ENCODE data around the gene C11orf21. TPM values are rescaled to one million over a fixed set of nuclear protein-coding genes. Genes with fewer than 3 reads are reported as not detected.

The C11orf21 gene
- total and polyA plus RNA-seq, 9 of the 15 experiments (the other 6 are each of a cell fraction or from before 2014, with no cell fraction given): 0.10 to 2.6 (median 2.0) TPM

DNA sequence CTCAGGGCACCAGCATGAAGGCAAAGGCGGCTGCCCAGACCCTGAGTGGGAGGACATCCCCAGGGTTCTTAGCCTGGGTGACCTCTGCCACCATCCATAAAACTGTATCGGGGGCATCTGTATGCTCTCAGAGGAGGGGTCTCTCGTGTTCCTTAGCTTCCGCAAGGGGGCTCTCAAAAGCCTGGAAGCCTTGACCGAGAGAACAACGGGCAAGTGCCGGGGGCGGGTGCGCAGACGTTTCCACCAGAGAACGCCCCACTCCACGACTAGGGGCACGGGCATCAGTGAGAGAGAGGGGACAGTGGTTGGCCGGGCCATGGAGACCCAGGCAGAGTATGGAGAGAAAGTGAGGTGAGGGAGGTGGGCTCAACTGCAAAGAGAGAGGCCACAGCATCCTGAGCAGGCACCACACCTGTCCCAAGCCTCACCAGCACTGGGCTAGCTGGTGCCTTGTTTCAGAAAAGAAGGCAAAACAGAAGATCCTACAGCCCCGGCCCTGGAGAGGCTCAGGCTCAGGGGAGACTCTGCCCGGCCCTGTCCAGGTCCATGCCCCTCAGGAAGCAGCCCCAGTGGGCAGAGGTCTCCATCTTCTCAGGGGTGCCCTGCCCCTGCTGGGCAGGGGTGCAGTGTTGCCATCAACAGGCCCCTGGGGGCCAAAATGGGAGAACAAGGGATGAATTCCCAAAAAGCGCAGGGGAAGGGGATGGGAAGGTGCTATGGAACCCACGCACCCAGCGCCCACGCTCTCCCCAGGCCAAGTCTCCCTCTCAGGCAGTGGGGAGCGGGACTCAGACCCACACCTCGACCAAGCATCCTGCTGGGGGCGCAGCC lies 6.0 kb upstream of the C11orf21 start:
- Histone ChIP-seq H3K9me3 (replicated peaks; ENCODE audit: control insufficient read depth, insufficient read depth, low read depth, low read length) (no peaks in the 10 kb centered on the region), H3K27me3 (ENCODE audit: control insufficient read depth in 2 of 2, insufficient read depth in 2 of 2, low read length in 2 of 2) (no peaks in the 10 kb centered on the region; a peak in 1 of 5 replicates), H4K20me1 (replicated peaks; ENCODE audit: control insufficient read depth, insufficient read depth, low read length) (peaks cover 10% of the 10 kb centered on the region; the same call in 1 of the 2 replicates), H3K9me1 (ENCODE audit: control insufficient read depth, insufficient read depth, low read length) (no peaks in the 10 kb centered on the region), H3K4me2 (ENCODE audit: insufficient read depth, low read length) (no peak overlapping the region), H3K4me3 (no peak overlapping the region), H2AFZ (ENCODE audit: low read depth, low read length) (no peak overlapping the region), H3K27ac (ENCODE audit: extremely low read depth, low read depth, low read length) (no peak overlapping the region), H3K36me3 (ENCODE audit: control insufficient read depth, insufficient read depth, low read length) (no peaks in the 10 kb centered on the region), H3K9ac (ENCODE audit: insufficient read depth in 1 of 2, low read depth in 2 of 2, low read length in 2 of 2) (peak overlapping the region in 1 of 2 experiments; percentile 78; a peak in 2 of 4 replicates), H3K79me2 (ENCODE audit: control insufficient read depth, insufficient read depth, low read length) (peaks cover 17% of the 10 kb centered on the region; the same call in 2 of the 3 replicates), H3K4me1 (replicated peaks in 1 of 2; ENCODE audit: control insufficient read depth in 2 of 2, insufficient read depth in 2 of 2, low read length in 2 of 2) (peaks cover 36 to 92% of the 10 kb centered on the region in 2 experiments)
- ChIA-PET POLR2A (no interaction called here), CTCF (ENCODE audit: low intra/inter-chr PET ratio) (interaction anchor here (5.1 kb wide), 1 partner anchor 112 kb away, joined by 85 read pairs; no protein-coding TSS in a partner anchor)
- intact Hi-C loops (cut with micrococcal nuclease) (loop anchor here (5.0 to 10.0 kb wide), 3 partner anchors 95 to 587 kb away; partner anchors contain the start of gene TSSC4), in situ Hi-C loops (cut with MboI) (no loop called here)
- 71% methylated on average over 19 of the region's 23 CpGs for WGBS (ENCODE audit: insufficient coverage, low coverage, missing lambda C conversion rate)
- TF ChIP-seq KLF10 (CRISPR knock-in tag; IDR thresholded peaks at IDR 0.05): no peak
- no peak for TF ChIP-seq ZNF695 (CRISPR knock-in tag; IDR thresholded peaks at IDR 0.05)
- TF ChIP-seq CBX8 (IDR thresholded peaks at IDR 0.05; ENCODE audit: borderline replicate concordance, extremely low read depth, low read depth, low read length, poor library complexity, severe bottlenecking): no peak
- no peak for TF ChIP-seq HMG20B (CRISPR knock-in tag; IDR thresholded peaks at IDR 0.05)
- no peak for TF ChIP-seq ZNF507 (tag; conservative IDR thresholded peaks at IDR 0.05)
- no peak for TF ChIP-seq SIN3B (IDR thresholded peaks at IDR 0.05; ENCODE audit: low read depth)
- no peak for TF ChIP-seq ZNF785 (CRISPR knock-in tag; IDR thresholded peaks at IDR 0.05)
- no peak for FAIRE-seq
- no TSS peak for BruUV-seq (replicated peaks)
- no peak for DNase-seq (ENCODE audit: extremely low read depth in 1 of 4, low spot score in 3 of 4)
- ATAC-seq: no peak

All from K562 (cell line).